HUES48 (cell line): ENCODE data around the gene ULBP1.
"Not testable (repeated sequence)": the region's sequence is repeated elsewhere in the genome, so short reads cannot be mapped to it uniquely, and the experiment has no call there.

Source experiments
- H3K27ac ChIP-seq: one replicate; pipeline ENCODE4 v1.7.0; 2013; ENCODE audit warnings: low read depth, low read length, inconsistent platforms
- H3K27me3 ChIP-seq: 2 replicates; pipeline ENCODE4 v1.6.1; 2013; ENCODE audit warnings: mild to moderate bottlenecking, low read length; ENCODE audit not compliant: control insufficient read depth, insufficient read depth
- H3K36me3 ChIP-seq: 2 replicates; pipeline ENCODE4 v1.6.1; 2013; ENCODE audit warnings: low read length; ENCODE audit not compliant: control insufficient read depth, insufficient read depth
- H3K4me1 ChIP-seq: 2 replicates; pipeline ENCODE4 v1.6.1; 2013; ENCODE audit warnings: mild to moderate bottlenecking, low read length; ENCODE audit not compliant: control insufficient read depth, insufficient read depth
- H3K4me3 ChIP-seq: 2 replicates; pipeline ENCODE4 v1.5.1; 2013; ENCODE audit warnings: mild to moderate bottlenecking, low read depth, low read length
- H3K9ac ChIP-seq: 2 replicates; pipeline ENCODE4 v1.6.1; 2013; ENCODE audit warnings: mild to moderate bottlenecking, low read depth, low read length, moderate library complexity
- H3K9me3 ChIP-seq: 2 replicates; pipeline ENCODE4 v1.6.1; 2013; ENCODE audit warnings: low read length; ENCODE audit not compliant: control insufficient read depth, insufficient read depth

The ULBP1 gene

GRCh38 chr6:149942461-149942829, 21.3 kb upstream of the ULBP1 start:
- Histone ChIP-seq H3K4me3 (peak overlapping the region; percentile 63), H3K4me1 (peaks cover 7% of the 10 kb centered on the region; the same call in 1 of the 2 replicates), H3K27ac (no peak overlapping the region), H3K36me3 (no peaks in the 10 kb centered on the region), H3K9ac (no peak overlapping the region), H3K9me3 (no peaks in the 10 kb centered on the region), H3K27me3 (peaks cover 78% of the 10 kb centered on the region)

GRCh38 chr6:149943321-149943720, 20.4 kb upstream of the ULBP1 start:
- not testable (repeated sequence) for H3K36me3 ChIP-seq, H3K4me3 ChIP-seq, H3K9me3 ChIP-seq, H3K4me1 ChIP-seq, H3K27ac ChIP-seq, H3K9ac ChIP-seq
- H3K27me3 ChIP-seq = peaks cover 77% of the 10 kb centered on the region

- not testable (repeated sequence) for H3K9ac ChIP-seq, H3K9me3 ChIP-seq, H3K27ac ChIP-seq, H3K36me3 ChIP-seq, H3K4me3 ChIP-seq, H3K4me1 ChIP-seq
- peaks cover 75% of the 10 kb centered on the region for H3K27me3 ChIP-seq
These were observed 18.5 kb upstream of the ULBP1 start for GRCh38 chr6:149945276-149945675.

- not testable (repeated sequence) for H3K9me3 ChIP-seq, H3K4me3 ChIP-seq, H3K36me3 ChIP-seq, H3K27ac ChIP-seq, H3K4me1 ChIP-seq, H3K9ac ChIP-seq
- peaks cover 75% of the 10 kb centered on the region for H3K27me3 ChIP-seq
These were observed 17.1 kb upstream of the ULBP1 start for GRCh38 chr6:149946631-149947030.

- not testable (repeated sequence) for H3K4me3 ChIP-seq, H3K9ac ChIP-seq, H3K27ac ChIP-seq, H3K9me3 ChIP-seq, H3K36me3 ChIP-seq, H3K4me1 ChIP-seq
- H3K27me3 ChIP-seq = peaks cover 75% of the 10 kb centered on the region
These were observed 16.2 kb upstream of the ULBP1 start for GRCh38 chr6:149947533-149947932.

- Histone ChIP-seq H3K9ac (no peak overlapping the region), H3K4me3 (no peak overlapping the region), H3K27ac (no peak overlapping the region), H3K36me3 (no peaks in the 10 kb centered on the region), H3K27me3 (peaks cover 75% of the 10 kb centered on the region), H3K9me3 (no peaks in the 10 kb centered on the region), H3K4me1 (no peaks in the 10 kb centered on the region)
These were observed 15.7 kb upstream of the ULBP1 start for GRCh38 chr6:149948011-149948410.

- H3K36me3 ChIP-seq = no peaks in the 10 kb centered on the region
- H3K4me1 ChIP-seq = no peaks in the 10 kb centered on the region
- H3K27ac ChIP-seq = no peak overlapping the region
- H3K4me3 ChIP-seq = no peak overlapping the region
- peaks cover 75% of the 10 kb centered on the region for H3K27me3 ChIP-seq
- H3K9me3 ChIP-seq = no peaks in the 10 kb centered on the region
- H3K9ac ChIP-seq = no peak overlapping the region
These were observed 15.1 kb upstream of the ULBP1 start for GRCh38 chr6:149948616-149949015.

- H3K27me3 ChIP-seq = peaks cover 85% of the 10 kb centered on the region
- H3K4me1 ChIP-seq = no peaks in the 10 kb centered on the region
- H3K27ac ChIP-seq = no peak overlapping the region
- H3K36me3 ChIP-seq = no peaks in the 10 kb centered on the region
- no peak overlapping the region for H3K4me3 ChIP-seq
- no peak overlapping the region for H3K9ac ChIP-seq
- H3K9me3 ChIP-seq = no peaks in the 10 kb centered on the region
These were observed 13.3 kb upstream of the ULBP1 start for GRCh38 chr6:149950423-149950822.

- Histone ChIP-seq H3K9me3 (no peaks in the 10 kb centered on the region), H3K4me3 (no peak overlapping the region), H3K27ac (no peak overlapping the region), H3K36me3 (no peaks in the 10 kb centered on the region), H3K27me3 (peaks cover 91% of the 10 kb centered on the region), H3K9ac (no peak overlapping the region), H3K4me1 (no peaks in the 10 kb centered on the region)
These were observed 12.6 kb upstream of the ULBP1 start for GRCh38 chr6:149951096-149951495.

- H3K9ac ChIP-seq = no peak overlapping the region
These were observed 12.1 kb upstream of the ULBP1 start for GRCh38 chr6:149951626-149952025.

GRCh38 chr6:149953390-149953789, 10.4 kb upstream of the ULBP1 start:
- peaks cover 98% of the 10 kb centered on the region for H3K27me3 ChIP-seq

More at GRCh38 chr6:149951626-149952025, 12.1 kb upstream of the ULBP1 start:
- Histone ChIP-seq H3K27ac (no peak overlapping the region), H3K4me1 (no peaks in the 10 kb centered on the region), H3K27me3 (peaks cover 91% of the 10 kb centered on the region), H3K36me3 (no peaks in the 10 kb centered on the region), H3K4me3 (no peak overlapping the region), H3K9me3 (no peaks in the 10 kb centered on the region)

GRCh38 chr6:149953934-149954327, 9.8 kb upstream of the ULBP1 start:
- not testable (repeated sequence) for H3K36me3 ChIP-seq, H3K4me3 ChIP-seq, H3K9ac ChIP-seq, H3K9me3 ChIP-seq, H3K4me1 ChIP-seq, H3K27ac ChIP-seq
- H3K27me3 ChIP-seq = peaks cover 97% of the 10 kb centered on the region

More at GRCh38 chr6:149953390-149953789, 10.4 kb upstream of the ULBP1 start:
- not testable (repeated sequence) for H3K4me3 ChIP-seq, H3K9me3 ChIP-seq, H3K9ac ChIP-seq, H3K27ac ChIP-seq, H3K36me3 ChIP-seq, H3K4me1 ChIP-seq
